Muscle of leg (tissue), 11 donors: Measurements from ENCODE around the gene MAD1L1. TPM values are rescaled to one million over a fixed set of nuclear protein-coding genes. Genes with fewer than 3 reads are reported as not detected.
A peak's percentile ranks its signal among the peaks of the same experiment; 100 is the strongest.

Experiments
- DNase-seq: peaks from one replicate; pipeline ENCODE4 v3.0.0; 2013
- H3K27ac ChIP-seq: one replicate; pipeline ENCODE4 v1.5.1; 2013; ENCODE audit warnings: mild to moderate bottlenecking, low read length, control low read depth
- H3K27me3 ChIP-seq: one replicate; pipeline ENCODE4 v1.6.1; 2013; ENCODE audit warnings: low read length; ENCODE audit not compliant: control insufficient read depth, insufficient read depth
- H3K36me3 ChIP-seq: one replicate; pipeline ENCODE4 v1.6.1; 2013; ENCODE audit warnings: low read length; ENCODE audit not compliant: control insufficient read depth, insufficient read depth
- H3K4me1 ChIP-seq: one replicate; pipeline ENCODE4 v1.6.1; 2013; ENCODE audit warnings: low read length; ENCODE audit not compliant: control insufficient read depth, insufficient read depth
- H3K4me3 ChIP-seq: one replicate; pipeline ENCODE4 v1.5.1; 2013; ENCODE audit warnings: low read length, control low read depth
- H3K9me3 ChIP-seq: replicated peaks from 2 replicates; pipeline ENCODE4 v1.6.1; 2013; ENCODE audit warnings: low read depth, low read length; ENCODE audit not compliant: control insufficient read depth
- WGBS: methylation state at CpG from one replicate; pipeline ENCODE4 v1.1.5; 2013; ENCODE audit warnings: missing lambda C conversion rate; ENCODE audit not compliant: insufficient coverage; 5-methylcytosine and 5-hydroxymethylcytosine counted together
- polyA plus RNA-seq, 8 donors: library from polyadenylated mRNA; unstranded; fragments of 120-200 nt; gene quantifications; one replicate each; pipeline versions ENCODE4 v1.2.1 to v1.2.3, GENCODE V29; 2013; ENCODE audit warnings: inconsistent platforms in 1 of 8, low replicate concordance in 1 of 8; ENCODE audit not compliant: insufficient read length in 8 of 8, insufficient read depth in 1 of 8
- total RNA-seq: library from RNA; stranded (reverse); fragments of 120-200 nt; gene quantifications from one replicate; pipeline ENCODE4 v1.2.4, GENCODE V29; 2013

The MAD1L1 gene
- total and polyA plus RNA-seq, 9 donors, result 19.1 to 38.7 (median 21.8) TPM

- DNase-seq, result peak; percentile 61
- WGBS, result 64% methylated on average over 26 of the region's 29 CpGs
These were observed 133.4 kb downstream of the MAD1L1 start for GRCh38 chr7:2099048-2099957.

GRCh38 chr7:2098496-2098895 is 134.2 kb downstream of the MAD1L1 start:
- H3K4me3 ChIP-seq, result no peak overlapping the region
- peaks cover 29% of the 10 kb centered on the region for H3K4me1 ChIP-seq
- no peak for DNase-seq
- H3K9me3 ChIP-seq, result no peaks in the 10 kb centered on the region
- WGBS, result 85% methylated on average over 16 of the region's 16 CpGs
- no peak overlapping the region for H3K27ac ChIP-seq
- H3K36me3 ChIP-seq, result no peaks in the 10 kb centered on the region
- H3K27me3 ChIP-seq, result no peaks in the 10 kb centered on the region

More at GRCh38 chr7:2099048-2099957, 133.4 kb downstream of the MAD1L1 start:
- Histone ChIP-seq H3K9me3 (no peaks in the 10 kb centered on the region), H3K36me3 (no peaks in the 10 kb centered on the region), H3K27ac (no peak overlapping the region), H3K4me1 (peaks cover 35% of the 10 kb centered on the region), H3K27me3 (no peaks in the 10 kb centered on the region), H3K4me3 (no peak overlapping the region)

GRCh38 chr7:2098056-2098455 is 134.7 kb downstream of the MAD1L1 start:
- no peaks in the 10 kb centered on the region for H3K27me3 ChIP-seq
- H3K27ac ChIP-seq, result no peak overlapping the region
- H3K4me3 ChIP-seq, result no peak overlapping the region
- no peaks in the 10 kb centered on the region for H3K9me3 ChIP-seq
- no peaks in the 10 kb centered on the region for H3K36me3 ChIP-seq
- H3K4me1 ChIP-seq, result peaks cover 25% of the 10 kb centered on the region
- WGBS, result 92% methylated on average over 18 of the region's 18 CpGs
- no peak for DNase-seq

DNA sequence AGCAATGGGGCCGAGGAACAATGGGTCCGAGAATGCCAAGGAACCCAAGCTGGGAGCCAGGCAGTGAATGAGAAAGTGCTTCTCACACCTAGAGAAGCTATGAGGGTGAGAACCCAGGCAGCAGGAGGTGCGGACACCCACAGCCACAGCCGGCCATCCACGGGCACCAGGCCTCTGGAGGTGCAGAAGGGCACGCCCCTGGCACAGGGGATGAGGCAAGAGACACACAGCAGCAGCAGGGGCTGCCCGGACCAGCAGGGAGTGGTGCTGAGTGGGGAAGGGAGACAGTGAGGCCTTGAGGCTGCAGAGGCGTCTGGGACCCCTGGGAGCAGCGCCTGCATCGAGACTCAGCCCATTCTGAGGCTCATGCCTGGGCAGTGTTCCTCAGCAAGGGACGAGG is 135.3 kb downstream of the MAD1L1 start:
- H3K36me3 ChIP-seq, result no peaks in the 10 kb centered on the region
- no peak overlapping the region for H3K27ac ChIP-seq
- 83% methylated on average over 9 of the region's 11 CpGs for WGBS
- H3K9me3 ChIP-seq, result no peaks in the 10 kb centered on the region
- peaks cover 24% of the 10 kb centered on the region for H3K4me1 ChIP-seq
- H3K4me3 ChIP-seq, result no peak overlapping the region
- no peak for DNase-seq
- H3K27me3 ChIP-seq, result no peaks in the 10 kb centered on the region

- DNase-seq, result no peak
- Histone ChIP-seq H3K9me3 (no peaks in the 10 kb centered on the region), H3K4me3 (no peak overlapping the region), H3K27ac (no peak overlapping the region), H3K36me3 (no peaks in the 10 kb centered on the region), H3K27me3 (no peaks in the 10 kb centered on the region), H3K4me1 (peaks cover 23% of the 10 kb centered on the region)
- 81% methylated on average over 17 of the region's 28 CpGs for WGBS
These were observed 135.9 kb downstream of the MAD1L1 start for GRCh38 chr7:2096692-2097387.

DNA sequence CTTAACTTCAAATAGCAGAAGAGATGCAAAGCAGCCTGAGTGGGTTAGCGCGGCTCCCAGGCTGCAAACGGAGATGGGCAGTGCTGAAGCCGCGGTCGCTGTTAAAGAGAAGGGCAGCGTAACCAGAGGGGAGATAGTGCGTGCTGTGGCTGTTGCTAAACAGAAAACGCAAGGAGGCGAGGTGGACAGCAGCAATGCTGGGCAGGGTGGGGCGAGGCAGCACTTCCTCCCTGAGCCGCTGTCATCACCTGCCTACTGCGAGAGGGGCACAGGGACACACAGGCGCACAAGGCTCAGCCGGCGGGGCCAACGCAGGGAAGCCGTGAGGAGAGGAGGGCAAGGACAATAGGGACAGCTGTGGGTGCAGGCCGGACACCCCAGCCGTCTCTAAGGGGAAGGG is 137.3 kb downstream of the MAD1L1 start:
- H3K4me3 ChIP-seq, result no peak overlapping the region
- H3K4me1 ChIP-seq, result peaks cover 17% of the 10 kb centered on the region
- H3K27ac ChIP-seq, result no peak overlapping the region
- H3K36me3 ChIP-seq, result peaks cover 3% of the 10 kb centered on the region
- no peaks in the 10 kb centered on the region for H3K9me3 ChIP-seq
- WGBS, result 84% methylated on average over 18 of the region's 20 CpGs
- no peak for DNase-seq
- no peaks in the 10 kb centered on the region for H3K27me3 ChIP-seq

GRCh38 chr7:2094454-2095045 is 138.2 kb downstream of the MAD1L1 start:
- H3K36me3 ChIP-seq, result peaks cover 5% of the 10 kb centered on the region
- no peaks in the 10 kb centered on the region for H3K9me3 ChIP-seq
- no peaks in the 10 kb centered on the region for H3K27me3 ChIP-seq
- no peak for DNase-seq
- peaks cover 11% of the 10 kb centered on the region for H3K4me1 ChIP-seq
- no peak overlapping the region for H3K4me3 ChIP-seq
- H3K27ac ChIP-seq, result no peak overlapping the region
- 94% methylated on average over 2 of the region's 13 CpGs for WGBS

GRCh38 chr7:2093843-2094220 is 138.9 kb downstream of the MAD1L1 start:
- WGBS, result 81% methylated on average over 12 of the region's 13 CpGs
- no peak overlapping the region for H3K27ac ChIP-seq
- H3K27me3 ChIP-seq, result peaks cover under 1% of the 10 kb centered on the region
- H3K4me3 ChIP-seq, result no peak overlapping the region
- H3K36me3 ChIP-seq, result peaks cover 5% of the 10 kb centered on the region
- DNase-seq, result no peak
- no peaks in the 10 kb centered on the region for H3K9me3 ChIP-seq
- peaks cover 7% of the 10 kb centered on the region for H3K4me1 ChIP-seq

- peaks cover 7% of the 10 kb centered on the region for H3K4me1 ChIP-seq
- peaks cover 2% of the 10 kb centered on the region for H3K27me3 ChIP-seq
- peaks cover 5% of the 10 kb centered on the region for H3K36me3 ChIP-seq
- no peak overlapping the region for H3K27ac ChIP-seq
- H3K9me3 ChIP-seq, result no peaks in the 10 kb centered on the region
- no peak overlapping the region for H3K4me3 ChIP-seq
- 71% methylated on average over 8 of the region's 15 CpGs for WGBS
- peak; percentile 75 for DNase-seq
These were observed 139.4 kb downstream of the MAD1L1 start for GRCh38 chr7:2093215-2093842.

GRCh38 chr7:2092279-2092678 is 140.5 kb downstream of the MAD1L1 start:
- H3K27ac ChIP-seq, result no peak overlapping the region
- H3K4me3 ChIP-seq, result no peak overlapping the region
- peaks cover 7% of the 10 kb centered on the region for H3K4me1 ChIP-seq
- peaks cover 2% of the 10 kb centered on the region for H3K27me3 ChIP-seq
- H3K9me3 ChIP-seq, result no peaks in the 10 kb centered on the region
- H3K36me3 ChIP-seq, result peaks cover 5% of the 10 kb centered on the region
- no peak for DNase-seq
- WGBS, result 96% methylated on average over 8 of the region's 8 CpGs
